T-helper 1 cell (primary cell): ENCODE results near the gene CFHR5.
"Not testable (repeated sequence)": the region's sequence is repeated elsewhere in the genome, so short reads cannot be mapped to it uniquely, and the experiment has no call there.

Source experiments
- DNase-seq, 5 donors: peaks; one replicate each; pipeline ENCODE4 v3.0.0-alpha.2; 2012 to 2020
- total RNA-seq, 4 donors: gene quantifications; one replicate each; lab custom pipeline; 2026; lab: John Stamatoyannopoulos, UW

CFHR5 gene
- total RNA-seq = 0 to 0.15 (median 0) reads per million in 4 donors

DNA sequence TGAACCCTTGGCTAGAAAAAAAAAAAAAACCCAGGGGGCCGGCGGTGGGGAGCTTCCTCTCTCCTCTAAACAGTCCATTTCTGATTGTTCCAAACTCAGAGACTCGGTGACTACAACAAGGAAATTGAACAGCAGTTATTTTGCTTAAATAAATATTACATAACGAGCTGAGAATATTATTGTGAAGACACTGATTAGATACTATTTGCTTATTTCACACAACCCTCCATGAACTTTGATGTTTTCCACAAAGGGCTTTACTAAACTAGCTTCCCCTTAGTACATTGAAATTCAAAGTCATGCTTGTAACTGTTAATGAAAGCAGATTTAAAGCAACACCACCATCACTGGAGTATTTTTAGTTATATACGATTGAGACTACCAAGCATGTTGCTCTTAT is at the start of gene CFHR5:
Gene CFHR5, plus strand, starts transcription at position 279 of the 400 bp plus-strand sequence. Its CDS starts 109 bp downstream, at position 388.
- DNase-seq = no peak

DNA sequence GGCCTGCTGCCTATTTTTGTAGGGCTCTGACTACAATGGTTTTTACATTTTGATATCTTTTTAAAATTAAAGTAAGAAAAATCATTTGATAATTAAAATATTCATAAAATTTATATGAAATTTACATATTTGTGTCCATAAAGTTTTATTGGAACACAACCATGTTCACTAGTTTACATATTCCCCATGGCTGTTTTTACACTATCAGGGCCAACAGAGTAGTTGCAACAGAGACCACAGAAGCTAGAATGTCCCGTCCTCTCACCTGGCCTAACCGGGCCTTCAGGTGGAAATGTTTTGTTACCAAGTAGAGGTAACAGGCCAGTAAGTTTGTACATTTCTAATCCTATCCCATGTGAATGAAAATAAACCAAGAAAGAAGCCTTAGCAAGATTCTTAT is 44.5 kb upstream of the CFHR5 start:
- DNase-seq = not testable (repeated sequence)

DNA sequence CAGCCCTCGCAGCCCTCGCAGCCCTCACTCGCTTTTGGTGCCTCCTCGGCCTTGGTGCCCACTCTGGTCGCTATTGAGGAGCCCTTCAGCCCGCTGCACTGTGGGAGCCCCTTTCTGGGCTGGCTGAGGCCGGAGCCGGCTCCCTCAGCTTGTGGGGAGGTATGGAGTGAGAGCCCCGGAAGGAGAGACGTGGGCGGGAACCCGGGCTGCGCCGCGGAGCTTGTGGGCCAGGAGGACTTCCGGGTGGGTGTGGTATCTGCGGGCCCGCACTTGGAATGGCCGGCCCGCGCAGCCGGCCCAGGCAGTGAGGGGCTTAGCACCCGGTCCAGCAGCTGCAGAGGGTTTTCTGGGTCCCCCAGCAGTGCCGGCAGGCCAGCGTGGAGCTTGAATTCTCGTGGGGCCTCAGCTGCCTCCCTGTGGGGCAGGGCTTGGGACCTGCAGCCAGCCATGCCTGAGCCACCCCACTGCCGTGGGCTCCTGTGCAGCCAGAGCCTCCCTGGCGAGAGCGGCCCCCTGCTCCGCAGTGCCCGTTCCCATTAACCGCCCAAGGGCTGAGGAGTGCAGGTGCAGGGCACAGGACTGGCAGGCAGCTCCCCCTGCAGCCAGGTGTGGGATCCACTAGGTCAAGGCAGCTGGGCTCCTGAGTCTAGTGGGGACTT is 43.7 kb upstream of the CFHR5 start:
- DNase-seq = no peak

- DNase-seq = not testable (repeated sequence)
Observed at GRCh38 chr1:196941474-196941873, 35.9 kb upstream of the CFHR5 start.

GRCh38 chr1:196943568-196943967 is 33.8 kb upstream of the CFHR5 start, which contains the start of gene CFHR2:
CFHR2 (plus strand) TSS chr1:196943738; CDS start chr1:196943881, 143 bp downstream.
- DNase-seq = not testable (repeated sequence)

DNA sequence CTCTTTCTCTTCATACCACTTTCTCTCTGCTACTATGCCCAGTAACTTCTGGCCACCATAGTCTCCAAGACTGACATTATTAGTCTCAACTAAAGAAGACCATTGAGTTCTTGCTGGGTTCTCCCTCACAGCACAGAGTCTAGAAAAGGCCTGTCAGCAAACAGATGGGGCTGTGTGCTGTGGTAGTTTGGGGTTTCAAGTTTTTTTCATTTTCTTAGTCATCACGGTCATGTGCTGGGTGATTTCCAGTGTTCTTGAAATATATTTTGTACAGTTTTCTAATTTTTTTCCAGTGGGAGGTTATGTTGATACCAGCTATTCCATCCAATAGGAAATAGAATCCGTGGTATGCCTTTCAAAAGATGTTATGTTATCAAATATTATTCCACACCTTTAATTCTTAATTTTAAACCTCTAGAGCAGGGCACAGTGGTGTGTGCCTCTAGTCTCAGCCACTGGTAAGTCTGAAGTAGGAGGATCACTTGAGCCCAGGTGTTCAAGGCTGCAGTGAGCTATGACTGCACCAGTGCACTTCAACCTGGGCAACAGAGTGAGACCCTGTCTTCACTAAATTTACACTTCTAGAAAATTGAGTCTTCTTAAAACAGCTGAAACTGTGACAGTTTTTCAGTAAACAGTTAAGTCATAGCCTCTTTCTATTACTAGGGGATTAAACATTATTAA is 25.5 kb upstream of the CFHR5 start:
- DNase-seq = no peak

- DNase-seq = no peak
Observed at GRCh38 chr1:196954778-196955177, 22.6 kb upstream of the CFHR5 start.

DNA sequence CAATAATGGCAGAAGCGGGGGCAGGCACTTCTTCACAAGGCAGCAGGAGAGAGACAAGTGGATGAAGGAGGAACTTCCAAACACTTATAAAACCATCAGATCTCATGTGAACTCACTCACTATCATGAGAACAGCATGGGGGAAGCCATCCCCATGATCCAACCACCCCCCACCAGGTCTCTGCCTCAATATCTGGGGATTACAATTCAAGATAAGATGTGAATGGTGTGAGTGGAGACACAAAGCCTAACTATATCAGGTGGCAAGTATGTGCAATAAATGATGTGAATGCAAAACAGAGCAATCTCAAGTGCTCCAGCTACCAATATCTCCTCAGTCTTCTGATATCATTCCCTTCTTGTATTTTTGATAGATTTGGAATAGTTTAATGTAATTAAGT is 21.4 kb upstream of the CFHR5 start:
- no peak for DNase-seq

DNA sequence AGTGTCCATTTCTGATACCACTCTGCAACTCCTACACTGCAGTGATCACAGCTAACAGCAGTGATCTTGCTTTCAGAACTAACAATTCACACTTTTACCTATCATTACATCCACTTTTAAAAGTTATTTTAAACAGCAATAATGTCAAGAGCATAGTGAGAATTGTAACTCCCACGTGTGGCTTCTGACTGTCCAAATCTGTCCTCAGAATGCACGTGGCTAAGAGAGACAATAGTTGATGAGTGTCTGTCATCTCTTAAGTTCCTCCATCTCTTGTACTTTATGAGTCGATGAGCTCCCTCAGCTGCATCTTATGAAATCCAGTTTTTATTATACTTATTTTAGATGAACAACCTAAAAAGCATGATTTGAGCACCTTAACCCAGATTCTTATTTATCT is 16.5 kb upstream of the CFHR5 start:
- DNase-seq = no peak

GRCh38 chr1:196970182-196970581 is 7.2 kb upstream of the CFHR5 start:
- no peak for DNase-seq

- DNase-seq = no peak
Observed at GRCh38 chr1:196976278-196976677, 1.1 kb upstream of the CFHR5 start.

- DNase-seq = no peak
Observed at GRCh38 chr1:196980859-196981258, 3.5 kb downstream of the CFHR5 start.

DNA sequence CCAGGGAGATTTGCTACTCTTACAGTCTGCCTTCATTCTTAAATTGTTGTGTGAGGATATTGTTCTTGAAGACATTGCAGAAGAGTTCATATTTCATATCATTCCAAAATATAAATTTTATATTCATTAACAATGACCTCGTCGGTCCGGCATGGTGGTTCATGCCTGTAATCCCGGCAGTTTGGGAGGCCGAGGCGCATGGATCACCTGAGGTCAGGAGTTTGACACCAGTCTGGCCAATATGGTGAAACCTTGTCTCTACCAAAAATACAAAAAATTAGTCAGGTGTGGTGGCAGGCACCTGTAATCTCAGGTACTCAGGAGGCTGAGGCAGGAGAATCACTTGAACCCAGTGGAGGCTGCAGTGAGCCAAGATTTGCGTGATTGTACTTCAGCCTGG is 4.9 kb downstream of the CFHR5 start:
- not testable (repeated sequence) for DNase-seq

DNA sequence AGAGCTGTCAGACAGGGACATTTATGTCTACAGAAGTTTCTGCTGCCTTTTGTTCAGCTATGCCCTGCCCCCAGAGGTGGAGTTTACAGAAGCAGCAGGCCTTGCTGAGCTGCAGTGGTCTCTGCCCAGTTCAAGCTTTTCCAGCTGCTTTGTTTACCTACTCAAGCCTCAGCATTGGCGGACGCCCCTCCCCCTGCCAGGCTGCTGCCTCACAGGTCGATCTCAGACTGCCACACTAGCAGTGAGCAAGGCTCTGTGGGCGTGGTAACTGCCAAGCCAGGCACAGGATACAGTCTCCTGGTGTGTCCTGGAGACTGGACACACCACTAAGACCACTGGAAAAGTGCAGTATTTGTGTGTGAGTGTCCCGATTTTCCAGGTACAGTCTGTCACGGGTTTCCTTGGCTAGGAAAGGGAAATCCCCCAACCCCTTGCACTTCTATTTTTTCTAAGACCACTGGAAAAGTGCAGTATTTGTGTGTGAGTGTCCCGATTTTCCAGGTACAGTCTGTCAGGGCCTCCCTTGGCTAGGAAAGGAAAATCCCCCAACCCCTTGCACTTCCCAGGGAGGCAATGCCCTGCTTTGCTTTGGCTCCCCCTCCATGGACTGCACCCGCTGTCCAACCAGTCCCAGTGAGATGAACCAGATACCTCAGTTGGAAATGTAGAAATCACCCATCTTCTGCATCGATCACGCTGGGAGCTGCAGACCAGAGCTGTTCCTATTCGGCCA is 14.7 kb downstream of the CFHR5 start:
- not testable (repeated sequence) for DNase-seq

DNA sequence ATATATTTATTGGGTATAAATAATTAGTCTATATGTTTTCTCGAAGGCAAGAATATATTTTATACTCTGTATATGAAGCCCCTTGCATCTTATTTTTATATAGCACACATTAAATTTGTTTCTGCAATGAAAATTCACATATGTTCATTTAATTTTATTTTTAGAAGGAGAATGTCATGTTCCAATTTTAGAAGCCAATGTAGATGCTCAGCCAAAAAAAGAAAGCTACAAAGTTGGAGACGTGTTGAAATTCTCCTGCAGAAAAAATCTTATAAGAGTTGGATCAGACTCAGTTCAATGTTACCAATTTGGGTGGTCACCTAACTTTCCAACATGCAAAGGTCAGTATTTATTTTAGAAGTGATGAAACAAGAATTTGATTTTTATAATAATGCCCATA is 16.6 kb downstream of the CFHR5 start:
- DNase-seq = no peak

DNA sequence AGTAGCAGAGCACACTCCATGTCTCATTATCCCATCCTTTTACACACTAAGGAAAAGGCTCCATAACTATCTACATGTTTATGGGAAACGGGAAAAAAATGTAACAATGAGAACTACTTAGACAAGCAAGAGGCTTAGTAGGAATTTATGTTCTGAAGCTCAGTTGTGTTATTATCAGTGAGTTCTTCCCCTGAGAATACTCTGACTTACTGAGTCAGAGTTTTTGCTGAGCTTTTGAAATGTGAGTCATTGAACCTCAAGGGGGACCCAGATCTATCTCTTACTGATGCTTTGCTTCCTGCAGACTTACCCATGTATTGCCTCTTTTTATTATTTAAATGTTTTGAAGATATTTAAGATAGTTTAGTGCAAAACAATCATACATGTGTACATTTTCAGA is 20.1 kb downstream of the CFHR5 start:
- no peak for DNase-seq

- DNase-seq = no peak
Observed at GRCh38 chr1:197001828-197002227, 24.5 kb downstream of the CFHR5 start.

- no peak for DNase-seq
Observed at GRCh38 chr1:197003132-197003531, 25.8 kb downstream of the CFHR5 start.

- no peak for DNase-seq
Observed at GRCh38 chr1:197008861-197009260, 31.5 kb downstream of the CFHR5 start.

GRCh38 chr1:197011614-197012013 is 34.3 kb downstream of the CFHR5 start:
- DNase-seq = no peak

DNA sequence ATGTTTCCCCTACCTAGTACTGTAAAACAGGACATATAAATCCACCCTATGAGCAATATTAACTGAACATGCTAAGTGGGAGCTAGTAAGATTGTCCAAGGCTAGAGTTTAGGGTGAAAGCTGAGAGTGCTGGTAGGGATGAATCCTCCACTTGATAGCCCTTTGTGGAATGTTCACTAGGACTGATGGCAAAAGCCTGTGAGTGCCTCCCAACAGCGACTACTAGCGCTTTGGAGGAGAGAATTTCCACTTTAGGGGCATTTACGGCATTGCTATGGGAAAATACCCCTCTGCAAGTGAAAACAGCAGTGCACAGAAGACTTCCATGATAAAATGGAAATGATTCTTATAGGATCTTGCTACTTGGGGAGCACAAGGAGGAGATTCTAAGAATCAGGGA is 35.9 kb downstream of the CFHR5 start:
- DNase-seq = no peak

- DNase-seq = no peak
Observed at GRCh38 chr1:197016751-197017150, 39.4 kb downstream of the CFHR5 start.

DNA sequence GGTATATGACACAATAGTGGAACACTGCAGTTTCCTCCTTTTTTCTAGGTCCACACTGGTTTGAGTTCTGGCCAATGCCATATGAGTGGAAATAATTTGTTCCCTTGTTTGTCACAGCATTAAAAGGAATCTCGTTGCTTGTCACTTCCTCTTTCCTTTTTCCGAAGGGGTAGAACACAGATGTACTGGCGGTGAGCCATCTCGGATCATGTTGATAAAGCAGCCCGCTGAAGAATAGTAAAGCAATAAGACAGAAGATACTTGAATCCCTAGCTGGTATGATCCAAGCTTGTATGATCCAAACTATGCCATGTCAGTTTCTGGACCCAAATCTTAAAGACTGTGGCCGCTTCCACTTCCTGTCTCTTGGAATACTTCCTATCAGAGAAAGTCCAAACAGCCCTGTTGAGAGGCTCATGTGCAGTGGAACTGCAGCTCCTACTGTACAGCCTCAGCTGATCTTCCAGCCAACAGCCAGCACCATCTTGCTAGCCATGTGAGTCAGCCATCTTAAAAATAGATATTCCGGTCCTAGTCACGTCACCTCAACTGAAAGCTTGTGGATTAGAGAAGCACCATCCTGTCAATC is 40.3 kb downstream of the CFHR5 start:
- DNase-seq = no peak
